ENCODE measurements around the gene EIF5A2.
"Not testable (repeated sequence)": the region's sequence is repeated elsewhere in the genome, so short reads cannot be mapped to it uniquely, and the experiment has no call there.

The EIF5A2 gene

DNA sequence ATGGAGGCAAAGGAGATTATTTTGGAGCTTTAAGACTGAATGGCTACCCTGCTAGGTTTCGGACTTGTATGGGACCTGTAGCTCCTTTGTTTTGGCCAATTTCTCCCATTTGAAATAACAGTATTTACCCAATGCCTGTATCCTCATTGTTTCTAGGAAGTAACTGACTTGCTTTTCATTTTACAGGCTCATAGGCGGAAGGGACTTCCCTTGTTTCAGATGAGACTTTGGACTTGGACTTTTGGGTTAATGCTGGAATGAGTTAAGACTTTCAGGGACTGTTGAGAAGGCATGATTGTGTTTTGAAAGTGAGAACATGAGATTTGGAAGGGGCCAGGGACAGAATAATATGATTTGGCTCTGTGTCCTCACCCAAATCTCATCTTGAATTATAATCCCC is 10.5 kb downstream of the EIF5A2 start:
- ChIA-PET CTCF (interaction anchor here (1.0 kb wide), 1 partner anchor 13 kb away, joined by 3 read pairs; no protein-coding TSS in a partner anchor), POLR2A (no interaction called here)
- DNase-seq (ENCODE audit: extremely low spot score) = no peak
- TF ChIP-seq CTCF (IDR thresholded peaks at IDR 0.05; ENCODE audit: control extremely low read depth, extremely low read depth, low read depth, missing control alignments) = no peak

DNA sequence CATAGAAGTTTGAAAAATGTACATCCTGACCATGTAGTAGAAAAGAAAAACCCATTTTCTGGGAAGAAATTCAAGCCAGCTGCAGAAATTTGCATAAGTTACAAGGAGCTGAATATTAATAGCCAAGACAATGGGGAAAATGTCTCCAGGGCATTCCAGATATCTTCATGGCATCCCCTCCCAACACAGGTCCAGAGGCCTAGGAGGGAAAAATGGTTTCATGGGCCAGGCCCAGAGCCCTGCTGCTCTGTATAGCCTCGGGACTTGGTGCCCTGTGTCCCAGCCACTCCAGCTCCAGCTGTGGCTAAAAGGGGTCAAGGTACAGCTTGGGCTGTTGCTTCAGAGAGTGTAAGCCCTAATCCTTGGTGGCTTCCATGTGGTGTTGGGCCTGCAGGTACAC is 11.2 kb downstream of the EIF5A2 start:
- POLR2A ChIA-PET = not testable (repeated sequence)

GRCh38 chr3:170896781-170897180 is 11.7 kb downstream of the EIF5A2 start:
- ChIA-PET CTCF (no interaction called here), POLR2A (no interaction called here)
- DNase-seq (ENCODE audit: extremely low spot score) = no peak
- TF ChIP-seq CTCF (IDR thresholded peaks at IDR 0.05; ENCODE audit: control extremely low read depth, extremely low read depth, low read depth, missing control alignments) = no peak

More for the DNA sequence above, 11.2 kb downstream of the EIF5A2 start:
- DNase-seq (ENCODE audit: extremely low spot score) = not testable (repeated sequence)
- CTCF ChIA-PET = interaction anchor here (1.0 kb wide), 1 partner anchor 13 kb away, joined by 3 read pairs; no protein-coding TSS in a partner anchor

GRCh38 chr3:170896333-170896732 is 12.1 kb downstream of the EIF5A2 start:
- POLR2A ChIA-PET; DNase-seq (ENCODE audit: extremely low spot score): not testable (repeated sequence)
- CTCF ChIA-PET = interaction anchor here (0.9 to 1.0 kb wide), 2 partner anchors 11 to 14 kb away, joined by 3 to 4 read pairs; no protein-coding TSS in a partner anchor

GRCh38 chr3:170893895-170894294 is 14.5 kb downstream of the EIF5A2 start:
- no peak for TF ChIP-seq CTCF (IDR thresholded peaks at IDR 0.05; ENCODE audit: control extremely low read depth, extremely low read depth, low read depth, missing control alignments)
- ChIA-PET POLR2A (interaction anchor here (0.6 kb wide), 1 partner anchor 268 kb away, joined by 6 read pairs; no protein-coding TSS in a partner anchor), CTCF (interaction anchor here (1.2 to 1.3 kb wide), 2 partner anchors 9 to 11 kb away, joined by 4 read pairs; no protein-coding TSS in a partner anchor)
- no peak for DNase-seq (ENCODE audit: extremely low spot score)

- no peak for TF ChIP-seq CTCF (IDR thresholded peaks at IDR 0.05; ENCODE audit: control extremely low read depth, extremely low read depth, low read depth, missing control alignments)
- no peak for DNase-seq (ENCODE audit: extremely low spot score)
- ChIA-PET CTCF (no interaction called here), POLR2A (no interaction called here)
Measured at GRCh38 chr3:170889630-170890029, 18.8 kb downstream of the EIF5A2 start.

- TF ChIP-seq CTCF (IDR thresholded peaks at IDR 0.05; ENCODE audit: control extremely low read depth, extremely low read depth, low read depth, missing control alignments) = no peak
- DNase-seq (ENCODE audit: extremely low spot score) = no peak
- POLR2A ChIA-PET = no interaction called here
- CTCF ChIA-PET = no interaction called here
Measured at GRCh38 chr3:170889132-170889531, 19.3 kb downstream of the EIF5A2 start.

DNA sequence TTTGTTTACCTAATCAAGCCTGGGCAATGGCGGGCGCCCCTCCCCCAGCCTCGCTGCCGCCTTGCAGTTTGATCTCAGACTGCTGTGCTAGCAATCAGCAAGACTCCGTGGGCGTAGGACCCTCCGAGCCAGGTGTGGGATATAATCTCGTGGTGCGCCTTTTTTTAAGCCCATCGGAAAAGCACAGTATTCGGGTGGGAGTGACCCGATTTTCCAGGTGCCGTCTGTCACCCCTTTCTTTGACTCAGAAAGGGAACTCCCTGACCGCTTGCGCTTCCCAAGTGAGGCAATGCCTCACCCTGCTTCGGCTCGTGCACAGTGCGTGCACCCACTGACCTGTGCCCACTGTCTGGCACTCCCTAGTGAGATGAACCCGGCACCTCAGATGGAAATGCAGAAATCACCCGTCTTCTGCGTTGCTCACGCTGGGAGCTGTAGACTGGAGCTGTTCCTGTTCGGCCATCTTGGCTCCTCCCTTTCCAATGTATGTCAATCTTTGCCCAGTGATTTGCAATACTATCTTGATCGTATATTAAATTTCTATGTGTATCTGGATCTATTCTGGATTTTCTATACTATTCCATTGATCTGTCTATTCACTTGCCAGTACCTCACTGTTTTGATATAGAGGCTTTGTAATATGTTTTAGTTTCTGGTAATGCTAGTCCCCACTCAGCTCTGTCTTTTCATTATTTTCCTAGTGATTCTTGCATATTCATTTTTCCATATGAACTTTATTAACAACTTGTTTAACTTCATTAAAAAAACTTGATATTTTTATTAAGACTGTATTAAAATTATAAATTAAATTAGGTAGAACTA is 24.1 kb downstream of the EIF5A2 start:
- POLR2A ChIA-PET; DNase-seq (ENCODE audit: extremely low spot score): not testable (repeated sequence)
- CTCF ChIA-PET = interaction anchor here (0.9 to 1.2 kb wide), 5 partner anchors 9 to 74 kb away, joined by 3 to 4 read pairs (median 3); no protein-coding TSS in a partner anchor

DNA sequence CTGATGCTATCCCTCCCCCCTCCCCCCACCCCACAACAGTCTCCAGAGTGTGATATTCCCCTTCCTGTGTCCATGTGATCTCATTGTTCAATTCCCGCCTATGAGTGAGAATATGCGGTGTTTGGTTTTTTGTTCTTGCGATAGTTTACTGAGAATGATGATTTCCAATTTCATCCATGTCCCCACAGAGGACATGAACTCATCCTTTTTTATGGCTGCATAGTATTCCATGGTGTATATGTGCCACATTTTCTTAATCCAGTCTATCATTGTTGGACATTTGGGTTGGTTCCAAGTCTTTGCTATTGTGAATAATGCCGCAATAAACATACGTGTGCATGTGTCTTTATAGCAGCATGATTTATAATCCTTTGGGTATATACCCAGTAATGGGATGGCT is 29.7 kb downstream of the EIF5A2 start:
- CTCF ChIA-PET, POLR2A ChIA-PET: not testable (repeated sequence)

DNA sequence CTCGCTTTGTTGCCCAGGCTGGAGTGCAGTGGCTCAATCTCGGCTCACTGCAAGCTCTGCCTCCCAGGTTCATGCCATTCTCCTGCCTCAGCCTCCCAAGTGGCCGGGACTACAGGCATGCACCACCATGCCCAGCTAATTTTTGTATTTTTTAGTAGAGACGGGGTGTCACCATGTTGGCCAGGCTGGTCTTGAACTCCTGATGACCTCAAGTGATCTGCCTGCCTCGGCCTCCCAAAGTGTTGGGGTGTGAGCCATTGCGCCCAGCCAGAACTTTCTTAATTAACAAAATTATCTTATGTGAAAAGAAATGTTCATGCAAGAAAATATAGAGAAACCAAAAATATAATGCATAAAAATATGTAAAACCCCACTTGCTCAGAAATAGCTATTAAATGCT is 31.1 kb downstream of the EIF5A2 start:
- DNase-seq (ENCODE audit: extremely low spot score); POLR2A ChIA-PET; CTCF ChIA-PET: not testable (repeated sequence)

More for the DNA sequence above, 29.7 kb downstream of the EIF5A2 start:
- not testable (repeated sequence) for DNase-seq (ENCODE audit: extremely low spot score)

Measured in GM10248 (cell line).